B cell (primary cell): ENCODE results near the gene STRADA. TPM values are rescaled to one million over a fixed set of nuclear protein-coding genes. Genes with fewer than 3 reads are reported as not detected.

Experiments
- ATAC-seq: fragments of 200-7000 bp; cut with Tn5 transposase; one replicate; pipeline ENCODE4 v1.10.0; 2021; ENCODE audit warnings: low read depth, mild to moderate bottlenecking, moderate number of reproducible peaks, moderate library complexity
- CTCF ChIA-PET: fragments of 350-600 bp; sonication (Branson Sonifier 250); formaldehyde crosslinking; loops from one replicate; lab custom pipeline; 2021; ENCODE audit warnings: antibody characterized with exemption, inconsistent platforms; lab: Charles Lee
- POLR2A ChIA-PET: fragments of 350-600 bp; sonication (Branson Sonifier 250); formaldehyde crosslinking; loops from one replicate; lab custom pipeline; 2021; ENCODE audit warnings: antibody characterized with exemption; lab: Charles Lee
- DNase-seq: peaks from one replicate; pipeline ENCODE4 v3.0.0; 2013
- H2AFZ ChIP-seq: 2 replicates; pipeline ENCODE4 v1.6.1; 2012; ENCODE audit warnings: mild to moderate bottlenecking, low read depth, low read length; ENCODE audit not compliant: insufficient read depth, poor library complexity, severe bottlenecking
- H3K27ac ChIP-seq, 2 donors: 1 replicate in 1 of 2; 2 replicates in 1 of 2; pipeline ENCODE4 v1.5.1; 2012 to 2013; ENCODE audit warnings: low read length in 2 of 2, mild to moderate bottlenecking in 2 of 2, moderate library complexity in 1 of 2
- H3K27me3 ChIP-seq, 4 experiments: fragments of 200-600 bp in 1 of 4; sonication (generic) in 1 of 4; replicated peaks in 1 of 4; 1 replicate in 2 of 4; 2 replicates in 2 of 4; pipeline versions ENCODE4 v1.6.1 to v1.7.0; 2013 to 2016; ENCODE audit warnings: low read length in 3 of 4, mild to moderate bottlenecking in 2 of 4, mixed read lengths in 1 of 4, moderate library complexity in 1 of 4; ENCODE audit not compliant: insufficient read depth in 4 of 4, control insufficient read depth in 3 of 4; ENCODE audit errors: control extremely low read depth in 1 of 4
- H3K36me3 ChIP-seq, 2 experiments: replicated peaks in 1 of 2; 1 replicate in 1 of 2; 2 replicates in 1 of 2; pipeline versions ENCODE4 v1.6.1 to v1.7.1; 2013; ENCODE audit warnings: low read length in 1 of 2; ENCODE audit not compliant: insufficient read depth in 2 of 2, control insufficient read depth in 1 of 2; ENCODE audit errors: control extremely low read depth in 1 of 2, extremely low read depth in 1 of 2
- H3K4me1 ChIP-seq, 2 donors: fragments of 200-600 bp in 1 of 2; sonication (generic) in 1 of 2; 1 replicate in 1 of 2; 2 replicates in 1 of 2; pipeline versions ENCODE4 v1.5.1 to v1.6.1; 2013 to 2017; ENCODE audit warnings: low read length in 2 of 2; ENCODE audit not compliant: control insufficient read depth in 2 of 2, insufficient read depth in 2 of 2
- H3K4me2 ChIP-seq: replicated peaks from 2 replicates; pipeline ENCODE3; 2012; ENCODE audit warnings: mild to moderate bottlenecking, low read depth, low read length; ENCODE audit not compliant: poor library complexity, severe bottlenecking
- H3K4me3 ChIP-seq, 5 experiments: fragments of 200-600 bp in 1 of 5; sonication (generic) in 1 of 5; 1 replicate in 3 of 5; 2 replicates in 2 of 5; pipeline versions ENCODE4 v1.5.1 to v1.7.0; 2011 to 2016; ENCODE audit warnings: low read length in 4 of 5, mild to moderate bottlenecking in 4 of 5, low read depth in 2 of 5, control low read depth in 1 of 5, moderate library complexity in 1 of 5; ENCODE audit not compliant: insufficient read depth in 1 of 5; ENCODE audit errors: control extremely low read depth in 1 of 5, extremely low read depth in 1 of 5
- H3K79me2 ChIP-seq: fragments of 200-600 bp; sonication (generic); one replicate; pipeline ENCODE4 v1.6.0; 2016; ENCODE audit warnings: low read length; ENCODE audit not compliant: control insufficient read depth, insufficient read depth
- H3K9ac ChIP-seq: fragments of 200-600 bp; sonication (generic); 2 replicates; pipeline ENCODE4 v1.6.1; 2017; ENCODE audit warnings: mild to moderate bottlenecking, low read length, moderate library complexity
- H3K9me3 ChIP-seq, 3 donors: one replicate each; pipeline versions ENCODE4 v1.6.1 to v1.7.1; 2013; ENCODE audit warnings: low read length in 2 of 3; ENCODE audit not compliant: control insufficient read depth in 2 of 3, insufficient read depth in 1 of 3; ENCODE audit errors: control extremely low read depth in 1 of 3
- H4K20me1 ChIP-seq: 2 replicates; pipeline ENCODE4 v1.6.0; 2012; ENCODE audit warnings: mild to moderate bottlenecking, low read length; ENCODE audit not compliant: insufficient read depth, control insufficient read depth, poor library complexity, severe bottlenecking
- H3K27ac Mint-ChIP-seq: one replicate; pipeline ENCODE4 v1.8.0; 2021; ENCODE audit warnings: mixed read lengths
- H3K27me3 Mint-ChIP-seq: one replicate; pipeline ENCODE4 v1.8.0; 2021; ENCODE audit warnings: mixed read lengths
- H3K4me1 Mint-ChIP-seq: one replicate; pipeline ENCODE4 v1.8.0; 2021; ENCODE audit warnings: mixed read lengths
- H3K4me3 Mint-ChIP-seq: one replicate; pipeline ENCODE4 v1.8.0; 2021; ENCODE audit warnings: mixed read lengths
- H3K9me3 Mint-ChIP-seq: one replicate; pipeline ENCODE4 v1.8.0; 2022; ENCODE audit warnings: mixed read lengths; ENCODE audit not compliant: insufficient read depth
- EZH2 ChIP-seq: IDR thresholded peaks from 2 replicates; pipeline ENCODE4 v1.6.1; 2012; ENCODE audit warnings: borderline replicate concordance, low read depth, mild to moderate bottlenecking, moderate library complexity, low read length; ENCODE audit not compliant: insufficient read depth, poor library complexity, severe bottlenecking
- WGBS: methylation state at CpG from one replicate; pipeline ENCODE4 v1.1.5; 2013; ENCODE audit warnings: missing lambda C conversion rate; ENCODE audit not compliant: insufficient coverage; 5-methylcytosine and 5-hydroxymethylcytosine counted together
- intact Hi-C: fragments of 100-400 bp; cut with micrococcal nuclease; formaldehyde crosslinking; loops from one replicate; pipeline ENCODE4 v1.10.0; 2022
- polyA plus RNA-seq: library from polyadenylated mRNA; depleted of rRNA; stranded (reverse); fragments of >200 nt; gene quantifications from 2 replicates; pipeline ENCODE4 v1.2.3, GENCODE V29; 2012
- total RNA-seq, 2 donors: library from RNA; stranded (reverse); fragments of 120-200 nt in 1 of 2; gene quantifications; 1 replicate in 1 of 2; 2 replicates in 1 of 2; pipeline versions ENCODE4 v1.2.3 to v1.2.4, GENCODE V29; 2013 to 2022
- TF ChIP-seq, protein P1 (sequence below): fragments of 200-600 bp; IDR thresholded peaks from one replicate; pipeline ENCODE4 v1.8.0; 2022; ENCODE audit warnings: antibody characterized with exemption, mild to moderate bottlenecking

STRADA gene
- total and polyA plus RNA-seq, 2 donors (not counting 1 experiment from before 2014, with no cell fraction given), result 48.1 to 93.2 TPM

DNA sequence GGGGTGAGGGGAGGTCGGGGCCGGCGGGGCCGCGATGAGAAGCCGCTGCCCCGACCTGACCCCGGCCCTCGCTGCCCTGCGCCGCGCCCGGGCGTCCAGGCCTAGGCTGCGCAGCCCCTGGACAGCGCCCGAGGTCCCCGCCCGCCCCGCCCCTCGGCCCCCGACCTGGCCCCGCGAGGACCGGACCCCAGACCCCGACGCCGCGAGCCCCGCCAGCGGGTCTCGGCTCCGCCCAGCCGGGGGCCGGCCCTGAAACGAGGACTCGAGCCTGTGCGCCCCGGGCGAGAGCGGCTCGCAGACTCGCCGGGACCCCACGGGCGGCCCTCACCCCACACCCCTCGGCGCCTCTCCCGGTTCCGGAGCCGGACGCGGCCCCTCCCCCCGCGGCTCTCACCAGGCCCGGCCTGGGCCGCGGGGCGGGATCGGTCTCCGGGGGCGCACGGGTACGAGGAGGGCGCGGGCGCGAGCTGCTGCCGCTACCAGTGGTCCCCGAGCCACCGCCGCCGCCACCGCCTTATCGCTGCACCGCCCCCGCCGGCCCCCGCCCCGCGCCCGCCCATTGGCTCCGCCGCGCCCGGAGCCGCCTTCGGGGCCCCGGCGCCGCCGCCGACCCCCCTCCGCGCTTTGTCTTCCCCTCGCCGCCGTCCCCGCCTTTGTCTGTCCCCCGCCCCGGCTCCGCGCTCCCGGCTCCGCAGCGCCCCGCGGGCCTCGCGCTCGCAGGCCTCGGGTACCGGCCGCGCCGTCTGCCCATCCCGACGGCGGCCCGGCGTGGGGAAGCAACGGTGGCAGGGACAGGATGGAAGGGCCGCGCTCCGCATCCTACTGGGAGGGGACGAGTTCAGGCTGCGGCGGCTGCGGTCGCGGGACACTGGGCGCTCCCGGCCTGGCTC, 41.7 kb downstream of the STRADA start, which contains the start of gene LIMD2:
Gene LIMD2 (minus strand): TSS at position 488 of the 890 bp plus-strand sequence. CDS start 827 bp downstream, outside the sequence.
- intact Hi-C loops, result loop anchor here (1.0 to 5.0 kb wide), 7 partner anchors 42 to 807 kb away; partner anchors contain the start of genes CCDC47, CEP95, CYB561 and DDX5
- ATAC-seq, result peak; percentile 28
- H3K4me3 Mint-ChIP-seq, result peak within 1 kb of the TSS; percentile 94
- peaks cover 0 to 48% of the 10 kb centered on the region in 2 experiments for H3K36me3 ChIP-seq
- H3K27ac Mint-ChIP-seq, result peak within 1 kb of the TSS; percentile 99
- H3K9ac ChIP-seq, result peak within 1 kb of the TSS; percentile 93
- CTCF ChIA-PET, result interaction anchor here (1.7 to 4.0 kb wide), 3 partner anchors 10 to 42 kb away, joined by 3 to 26 read pairs (median 20); partner anchors contain the start of gene STRADA
- H3K9me3 Mint-ChIP-seq, result no peaks in the 10 kb centered on the region
- H3K27me3 ChIP-seq, result no peaks in the 10 kb centered on the region
- peak within 1 kb of the TSS; percentile 70 to 100 (median 96) for H3K4me3 ChIP-seq
- H2AFZ ChIP-seq, result peak within 1 kb of the TSS; percentile 69
- peaks cover 59% of the 10 kb centered on the region for H4K20me1 ChIP-seq
- peak within 1 kb of the TSS; percentile 99 for H3K4me2 ChIP-seq
- POLR2A ChIA-PET, result interaction anchor here (1.0 to 10.6 kb wide), 6 partner anchors 11 to 143 kb away, joined by 6 to 113 read pairs (median 33); partner anchors contain the start of genes CCDC47, DDX42, FTSJ3 and MAP3K3
- WGBS, result under 1% methylated on average over 133 of the region's 133 CpGs
- no peaks in the 10 kb centered on the region for H3K27me3 Mint-ChIP-seq
- peaks cover 67% of the 10 kb centered on the region for H3K79me2 ChIP-seq
- peaks cover 0 to 6% (median 0%) of the 10 kb centered on the region in 3 donors for H3K9me3 ChIP-seq
- TF ChIP-seq, protein P1, sequence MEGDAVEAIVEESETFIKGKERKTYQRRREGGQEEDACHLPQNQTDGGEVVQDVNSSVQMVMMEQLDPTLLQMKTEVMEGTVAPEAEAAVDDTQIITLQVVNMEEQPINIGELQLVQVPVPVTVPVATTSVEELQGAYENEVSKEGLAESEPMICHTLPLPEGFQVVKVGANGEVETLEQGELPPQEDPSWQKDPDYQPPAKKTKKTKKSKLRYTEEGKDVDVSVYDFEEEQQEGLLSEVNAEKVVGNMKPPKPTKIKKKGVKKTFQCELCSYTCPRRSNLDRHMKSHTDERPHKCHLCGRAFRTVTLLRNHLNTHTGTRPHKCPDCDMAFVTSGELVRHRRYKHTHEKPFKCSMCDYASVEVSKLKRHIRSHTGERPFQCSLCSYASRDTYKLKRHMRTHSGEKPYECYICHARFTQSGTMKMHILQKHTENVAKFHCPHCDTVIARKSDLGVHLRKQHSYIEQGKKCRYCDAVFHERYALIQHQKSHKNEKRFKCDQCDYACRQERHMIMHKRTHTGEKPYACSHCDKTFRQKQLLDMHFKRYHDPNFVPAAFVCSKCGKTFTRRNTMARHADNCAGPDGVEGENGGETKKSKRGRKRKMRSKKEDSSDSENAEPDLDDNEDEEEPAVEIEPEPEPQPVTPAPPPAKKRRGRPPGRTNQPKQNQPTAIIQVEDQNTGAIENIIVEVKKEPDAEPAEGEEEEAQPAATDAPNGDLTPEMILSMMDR, result no peak
- no peak for TF ChIP-seq EZH2
- H3K4me1 ChIP-seq, result peaks cover 61 to 67% of the 10 kb centered on the region in 2 donors
- peak; percentile 90 for DNase-seq
- H3K27ac ChIP-seq, result peak within 1 kb of the TSS; percentile 82 to 95
- H3K4me1 Mint-ChIP-seq, result peaks cover 66% of the 10 kb centered on the region
